Omental fat pad (tissue), 4 donors: ENCODE measurements around the gene DYDC1. TPM values are rescaled to one million over a fixed set of nuclear protein-coding genes. Genes with fewer than 3 reads are reported as not detected.

Experiments
- ATAC-seq: fragments of 150-250 bp; one replicate; pipeline ENCODE4 v1.9.1; 2016; ENCODE audit warnings: mild to moderate bottlenecking, moderate library complexity; ENCODE audit not compliant: low FRiP score
- DNase-seq: peaks from one replicate; pipeline ENCODE4 v3.0.0-alpha.2; 2019; ENCODE audit warnings: low spot score
- CTCF ChIP-seq, 3 donors: fragments of 450-650 bp; IDR thresholded peaks; one replicate each; pipeline ENCODE4 v1.5.1; 2016 to 2017; ENCODE audit warnings: antibody characterized with exemption in 3 of 3, mild to moderate bottlenecking in 3 of 3, moderate library complexity in 2 of 3
- total RNA-seq, 4 donors: library from RNA; depleted of rRNA; stranded (reverse); fragments of >200 nt; gene quantifications; one replicate each; pipeline ENCODE4 v1.1.0, GENCODE V29; 2016

The DYDC1 gene
- total RNA-seq, 4 donors from 2014 or later = not detected

GRCh38 chr10:80392250-80392649, 35.7 kb upstream of the DYDC1 start:
- no peak for TF ChIP-seq CTCF (IDR thresholded peaks at IDR 0.05)
- ATAC-seq (no peak), DNase-seq (no peak)

GRCh38 chr10:80390740-80391139, 34.2 kb upstream of the DYDC1 start:
- no peak for DNase-seq
- no peak for TF ChIP-seq CTCF (IDR thresholded peaks at IDR 0.05)
- no peak for ATAC-seq

DNA sequence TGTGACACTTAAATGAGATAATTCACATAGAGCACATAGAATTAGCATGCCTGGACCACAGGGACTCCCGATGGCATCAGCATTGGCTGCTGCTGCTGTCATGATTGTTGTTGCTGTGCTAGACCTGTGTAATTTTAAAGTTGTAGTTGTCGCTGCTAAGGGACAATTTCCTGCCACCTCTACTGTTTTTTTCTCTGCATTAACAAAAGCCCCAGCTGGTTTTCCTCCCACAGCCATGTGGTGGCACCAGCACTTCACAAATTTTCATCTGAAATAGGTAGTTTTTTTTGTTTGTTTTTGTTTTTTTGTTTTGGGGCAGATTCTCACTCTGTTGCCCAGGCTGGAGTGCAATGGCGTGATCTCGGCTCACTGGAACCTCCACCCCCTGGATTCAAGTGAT, 26.4 kb upstream of the DYDC1 start:
- ATAC-seq (no peak), DNase-seq (no peak)
- peak in 1 of 3 donors; percentile 15 for TF ChIP-seq CTCF (IDR thresholded peaks at IDR 0.05)

DNA sequence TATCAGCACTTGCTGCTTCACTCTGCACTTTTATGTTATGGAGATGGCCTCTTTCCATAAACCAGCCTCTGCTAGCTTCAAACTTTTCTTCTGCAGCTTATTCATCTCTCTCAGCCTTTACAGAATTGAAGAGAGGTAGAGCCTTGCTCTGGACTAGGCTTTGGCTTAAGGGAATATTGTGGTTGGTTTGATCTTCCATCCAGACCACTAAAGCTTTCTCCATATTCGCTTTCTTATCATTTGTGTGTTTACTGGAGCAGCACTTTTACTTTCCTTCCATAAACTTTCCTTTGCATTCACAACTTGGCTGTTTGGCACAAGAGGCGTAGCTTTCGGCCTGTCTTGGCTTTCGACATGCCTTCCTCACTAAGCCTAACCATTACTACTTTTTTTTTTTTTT, 23.6 kb upstream of the DYDC1 start:
- ATAC-seq (no peak), DNase-seq (no peak)
- TF ChIP-seq CTCF (IDR thresholded peaks at IDR 0.05) = no peak

DNA sequence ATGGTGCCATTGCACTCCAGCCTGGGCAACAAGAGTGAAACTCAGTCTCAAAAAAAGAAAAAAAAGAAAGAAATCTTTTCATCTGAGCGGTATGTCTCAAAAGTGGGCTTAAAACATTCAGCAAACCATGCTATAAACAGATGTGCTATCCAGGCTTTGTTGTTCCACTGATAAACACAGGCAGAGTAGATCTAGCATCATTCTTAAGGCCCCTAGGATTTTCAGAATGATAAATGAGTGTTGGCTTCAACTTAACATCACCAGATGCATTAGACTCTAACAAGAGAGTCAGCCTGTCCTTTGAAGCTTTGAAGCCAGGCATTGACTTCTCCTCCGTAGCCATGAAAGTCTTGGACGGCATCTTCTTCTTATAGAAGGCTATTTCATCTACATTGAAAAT, 23.1 kb upstream of the DYDC1 start:
- DNase-seq (no peak), ATAC-seq (no peak)
- no peak for TF ChIP-seq CTCF (IDR thresholded peaks at IDR 0.05)

GRCh38 chr10:80373502-80373901, 16.9 kb upstream of the DYDC1 start:
- DNase-seq (no peak), ATAC-seq (no peak)
- TF ChIP-seq CTCF (IDR thresholded peaks at IDR 0.05) = no peak

DNA sequence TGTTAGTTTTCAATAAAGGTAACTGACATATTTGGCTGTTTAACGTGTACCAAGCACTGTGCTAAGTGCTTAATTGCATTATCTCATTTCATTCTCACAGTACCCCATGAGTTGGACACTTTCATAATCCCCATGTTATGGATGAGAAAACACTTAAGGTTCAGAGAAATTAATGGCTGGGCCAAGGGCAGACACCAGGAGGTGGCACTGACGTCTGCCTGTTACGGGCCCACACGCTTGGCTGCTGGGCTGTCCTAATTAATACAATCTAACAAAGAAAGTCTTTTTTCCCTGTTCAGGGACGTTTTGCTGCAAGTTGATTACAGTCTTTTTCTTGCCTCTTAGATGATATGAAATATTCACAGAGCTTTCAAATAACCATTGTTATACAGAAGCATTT, 16.1 kb upstream of the DYDC1 start:
- no peak for ATAC-seq
- no peak for DNase-seq
- TF ChIP-seq CTCF (IDR thresholded peaks at IDR 0.05) = no peak
